ENCODE results near the gene DNAI1. TPM values are rescaled to one million over a fixed set of nuclear protein-coding genes. Genes with fewer than 3 reads are reported as not detected.

The DNAI1 gene
- total RNA-seq, result under 0.01 TPM in 1 of 2 replicates, not detected in the other

DNA sequence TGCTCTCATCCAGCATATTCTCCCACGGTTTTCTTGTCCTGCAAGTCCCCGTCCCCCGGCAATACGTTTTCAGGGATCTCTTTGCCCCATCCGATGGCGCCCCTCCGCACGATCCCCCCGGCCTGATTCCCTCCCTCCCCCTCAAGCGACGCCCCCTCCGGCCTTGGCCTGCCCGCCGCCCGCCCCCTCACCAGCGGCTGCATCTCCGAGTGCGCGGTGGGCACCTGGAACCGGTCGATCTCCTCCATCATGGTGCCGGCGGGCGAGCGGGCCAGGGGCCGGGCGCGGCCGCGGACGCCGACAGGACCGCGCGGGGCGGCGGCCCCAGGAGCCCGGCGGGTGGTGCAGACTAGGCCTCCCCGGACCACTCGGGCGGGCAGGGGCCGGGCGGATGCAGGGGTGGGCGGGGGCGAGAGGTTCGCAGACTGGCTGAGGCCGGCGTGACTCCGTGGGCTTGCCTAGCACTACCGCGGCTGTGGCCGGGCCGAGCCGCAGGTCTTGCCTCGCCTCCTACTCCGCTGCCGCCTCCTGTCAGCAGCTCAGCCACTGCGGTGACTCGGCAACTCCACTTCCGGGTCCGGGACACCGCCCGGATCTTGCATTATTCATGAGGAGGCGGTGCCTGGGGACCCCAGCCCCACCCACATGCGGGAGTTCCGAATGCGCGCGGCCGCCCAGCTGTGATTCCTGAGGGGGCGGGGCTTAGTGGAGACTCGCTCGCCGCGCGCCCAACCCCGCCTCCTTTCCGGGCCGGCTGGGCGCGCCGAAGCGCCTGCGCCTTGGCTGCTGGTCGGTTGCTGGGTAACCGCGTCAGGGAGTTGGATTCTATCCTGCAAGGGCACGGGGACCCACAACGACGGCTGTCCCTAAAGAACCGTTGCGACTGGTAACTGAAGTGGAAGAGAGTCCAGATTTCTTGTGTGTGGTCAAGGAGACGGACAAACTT, at the start of gene DNAI1, which contains the start of gene FAM219A:
Gene DNAI1 (plus strand): TSS at position 793 of the 946 bp plus-strand sequence. CDS start 201 bp downstream, outside the sequence.
Gene FAM219A (minus strand): TSS at position 558 of the 946 bp plus-strand sequence. CDS start 307 bp downstream, at position 251.

DNA sequence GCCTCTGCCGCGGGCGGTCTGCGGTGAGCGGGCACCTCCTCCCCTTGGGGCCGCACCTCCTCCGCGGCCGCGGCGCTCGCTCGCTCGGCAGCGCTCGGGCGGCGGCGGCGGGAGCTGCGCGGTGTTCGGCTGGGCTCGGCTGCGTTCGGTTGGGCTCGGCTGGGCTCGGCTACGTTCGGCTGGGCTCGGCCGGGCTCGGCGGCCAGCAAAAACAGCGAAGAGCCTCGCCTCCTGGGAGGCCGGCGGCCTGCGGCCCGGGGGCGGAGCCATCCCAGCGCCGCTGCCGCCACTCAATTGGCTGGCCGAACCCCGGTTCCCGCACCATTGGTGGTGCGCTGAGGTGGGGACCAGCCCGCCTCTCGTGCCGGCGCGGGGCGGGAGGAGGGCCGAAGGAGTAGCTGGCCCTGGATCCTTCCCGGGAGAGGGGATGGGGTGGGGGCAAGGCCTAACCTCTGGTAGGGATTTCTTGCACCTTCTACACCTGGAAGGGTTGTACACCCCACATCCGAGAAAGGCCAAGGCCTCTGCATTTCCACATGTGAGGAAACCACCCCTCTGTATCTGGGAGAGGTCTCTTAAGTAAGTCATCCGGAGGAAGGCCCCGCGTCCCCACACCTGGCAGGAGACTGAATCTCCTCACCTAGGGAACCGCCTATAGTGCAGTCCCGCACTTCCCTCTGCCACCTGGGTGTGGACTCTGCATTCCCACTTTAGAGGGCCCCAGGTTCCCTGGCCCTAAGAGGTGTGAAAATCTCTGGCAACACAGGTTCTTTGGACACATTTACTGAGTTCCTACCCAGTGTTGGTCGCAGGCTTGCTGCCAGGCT, 64.6 kb downstream of the DNAI1 start, which contains the start of gene ENHO:
Gene ENHO (minus strand): TSS at position 20 of the 827 bp plus-strand sequence. CDS start 1,295 bp downstream, outside the sequence.

Other genes with a start within 250 kb of the DNAI1 start
- 2.9 and 3.2 TPM in 2 replicates for gene KIF24, start 129.5 kb upstream of the DNAI1 start, total RNA-seq
- gene NUDT2, start 129.2 kb upstream of the DNAI1 start, total RNA-seq, result 53.2 and 67.5 TPM in 2 replicates
- 2.6 and 2.7 TPM in 2 replicates for gene MYORG, start 81.9 kb upstream of the DNAI1 start, total RNA-seq
- gene FAM219A, start 235 bp upstream of the DNAI1 start, total RNA-seq, result 13.0 and 16.7 TPM in 2 replicates
- gene ENHO, start 64.2 kb downstream of the DNAI1 start, total RNA-seq, result not detected in 2 replicates
- 0.86 TPM in 1 of 2 replicates, not detected in the other for gene CNTFR, start 130.9 kb downstream of the DNAI1 start, total RNA-seq
- 32.6 and 43.8 TPM in 2 replicates for gene RPP25L, start 153.3 kb downstream of the DNAI1 start, total RNA-seq
- 179 and 213 TPM in 2 replicates for gene DCTN3, start 161.7 kb downstream of the DNAI1 start, total RNA-seq
- under 0.01 and 0.58 TPM in 2 replicates for gene ARID3C, start 170.3 kb downstream of the DNAI1 start, total RNA-seq
- gene SIGMAR1, start 179.0 kb downstream of the DNAI1 start, total RNA-seq, result 201 and 244 TPM in 2 replicates
- 19.0 and 20.2 TPM in 2 replicates for gene GALT, start 187.9 kb downstream of the DNAI1 start, total RNA-seq
- gene IL11RA, start 193.4 kb downstream of the DNAI1 start, total RNA-seq, result 7.6 and 13.5 TPM in 2 replicates
- 0.58 TPM in 1 of 2 replicates, not detected in the other for gene CCL27, start 203.9 kb downstream of the DNAI1 start, total RNA-seq
- gene CCL19, start 232.5 kb downstream of the DNAI1 start, total RNA-seq, result not detected in 2 replicates

Measured in myometrial cell (primary cell).